ENCODE measurements around the gene ZFP91.

Gene ZFP91

GRCh38 chr11:58625826-58626460 lies 47.1 kb downstream of the ZFP91 start:
- DNase-seq (ENCODE audit: low read depth) = peak; percentile 61
- H3K4me3 ChIP-seq (ENCODE audit: control insufficient read depth, low read depth, low read length) = no peak overlapping the region
- TF ChIP-seq, protein P1, sequence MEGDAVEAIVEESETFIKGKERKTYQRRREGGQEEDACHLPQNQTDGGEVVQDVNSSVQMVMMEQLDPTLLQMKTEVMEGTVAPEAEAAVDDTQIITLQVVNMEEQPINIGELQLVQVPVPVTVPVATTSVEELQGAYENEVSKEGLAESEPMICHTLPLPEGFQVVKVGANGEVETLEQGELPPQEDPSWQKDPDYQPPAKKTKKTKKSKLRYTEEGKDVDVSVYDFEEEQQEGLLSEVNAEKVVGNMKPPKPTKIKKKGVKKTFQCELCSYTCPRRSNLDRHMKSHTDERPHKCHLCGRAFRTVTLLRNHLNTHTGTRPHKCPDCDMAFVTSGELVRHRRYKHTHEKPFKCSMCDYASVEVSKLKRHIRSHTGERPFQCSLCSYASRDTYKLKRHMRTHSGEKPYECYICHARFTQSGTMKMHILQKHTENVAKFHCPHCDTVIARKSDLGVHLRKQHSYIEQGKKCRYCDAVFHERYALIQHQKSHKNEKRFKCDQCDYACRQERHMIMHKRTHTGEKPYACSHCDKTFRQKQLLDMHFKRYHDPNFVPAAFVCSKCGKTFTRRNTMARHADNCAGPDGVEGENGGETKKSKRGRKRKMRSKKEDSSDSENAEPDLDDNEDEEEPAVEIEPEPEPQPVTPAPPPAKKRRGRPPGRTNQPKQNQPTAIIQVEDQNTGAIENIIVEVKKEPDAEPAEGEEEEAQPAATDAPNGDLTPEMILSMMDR (conservative IDR thresholded peaks at IDR 0.05; ENCODE audit: control insufficient read depth, insufficient read depth, low read depth, low read length) = no peak

DNA sequence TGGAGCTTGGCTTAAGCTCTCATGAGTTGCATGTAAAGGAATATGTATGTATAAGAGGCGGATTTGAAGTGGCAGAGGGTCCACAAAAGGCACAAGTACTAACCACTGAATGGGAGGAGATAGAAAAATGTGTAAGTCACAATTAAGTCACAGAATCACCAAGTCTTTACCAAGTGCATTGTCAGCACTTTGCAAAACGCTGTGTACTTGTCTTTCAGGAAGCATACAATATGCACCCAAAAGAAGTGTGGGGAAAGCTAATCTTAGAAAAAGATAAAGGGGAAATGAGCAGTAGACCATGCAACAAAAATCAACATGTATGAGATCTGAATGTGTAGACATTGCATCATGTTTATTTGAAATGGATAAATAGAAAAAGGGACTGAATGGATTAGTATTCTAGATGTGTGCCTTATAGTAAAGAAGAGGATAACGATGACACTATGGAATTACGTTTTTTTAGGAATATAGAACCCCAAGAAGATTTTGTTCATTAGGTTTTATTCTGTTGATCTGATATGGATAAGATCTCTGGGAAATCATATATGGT lies 48.1 kb downstream of the ZFP91 start:
- H3K4me3 ChIP-seq (ENCODE audit: control insufficient read depth, low read depth, low read length) = no peak overlapping the region
- no peak for DNase-seq (ENCODE audit: low read depth)
- TF ChIP-seq, protein P1 (conservative IDR thresholded peaks at IDR 0.05; ENCODE audit: control insufficient read depth, insufficient read depth, low read depth, low read length) = no peak

- TF ChIP-seq, protein P1 (conservative IDR thresholded peaks at IDR 0.05; ENCODE audit: control insufficient read depth, insufficient read depth, low read depth, low read length) = no peak
- DNase-seq (ENCODE audit: low read depth) = peak; percentile 59
- no peak overlapping the region for H3K4me3 ChIP-seq (ENCODE audit: control insufficient read depth, low read depth, low read length)
Measured at GRCh38 chr11:58628446-58628845, 49.6 kb downstream of the ZFP91 start.

DNA sequence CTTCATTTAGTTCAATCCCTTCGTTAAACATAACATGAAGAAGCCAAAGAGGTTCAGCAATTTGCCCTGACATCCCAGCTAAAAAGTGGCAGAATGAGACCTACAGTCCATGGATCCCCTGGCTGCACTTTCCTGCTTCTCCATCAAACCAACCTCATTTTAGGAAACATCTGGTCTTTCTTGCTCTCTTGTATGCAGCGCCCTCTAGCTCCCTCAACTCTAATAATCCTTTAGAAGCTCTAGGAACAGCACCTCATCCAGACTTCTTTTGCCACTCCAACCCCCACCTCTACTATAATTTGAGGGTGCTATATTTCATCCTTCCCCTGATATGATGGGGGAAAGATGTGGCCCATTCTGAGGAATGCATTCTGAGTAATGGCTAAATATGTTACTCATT lies 51.0 kb downstream of the ZFP91 start:
- peak; percentile 76 for DNase-seq (ENCODE audit: low read depth)
- TF ChIP-seq, protein P1 (conservative IDR thresholded peaks at IDR 0.05; ENCODE audit: control insufficient read depth, insufficient read depth, low read depth, low read length) = peak; percentile 84
- no peak overlapping the region for H3K4me3 ChIP-seq (ENCODE audit: control insufficient read depth, low read depth, low read length)

- no peak for DNase-seq (ENCODE audit: low read depth)
- no peak overlapping the region for H3K4me3 ChIP-seq (ENCODE audit: control insufficient read depth, low read depth, low read length)
- TF ChIP-seq, protein P1 (conservative IDR thresholded peaks at IDR 0.05; ENCODE audit: control insufficient read depth, insufficient read depth, low read depth, low read length) = no peak
Measured at GRCh38 chr11:58631378-58631777, 52.5 kb downstream of the ZFP91 start.

- TF ChIP-seq, protein P1 (conservative IDR thresholded peaks at IDR 0.05; ENCODE audit: control insufficient read depth, insufficient read depth, low read depth, low read length) = no peak
- H3K4me3 ChIP-seq (ENCODE audit: control insufficient read depth, low read depth, low read length) = no peak overlapping the region
- DNase-seq (ENCODE audit: low read depth) = no peak
Measured at GRCh38 chr11:58632510-58632909, 53.6 kb downstream of the ZFP91 start.
